T47D (cell line): ENCODE data around the gene OVCA2.
A peak's percentile ranks its signal among the peaks of the same experiment; 100 is the strongest.

Experiments
- DNase-seq, 2 experiments: peaks; one replicate each; pipeline versions ENCODE4 v3.0.0 to v3.0.0-alpha.2; 2011 to 2012; ENCODE audit warnings: low read depth in 1 of 2, low spot score in 1 of 2
- JUND ChIP-seq: IDR thresholded peaks from 2 replicates; pipeline ENCODE4 v1.6.1; 2012; ENCODE audit warnings: low read depth
- in situ Hi-C: cut with HindIII; loops from 2 replicates; pipeline ENCODE4 v1.10.0; 2016; ENCODE audit warnings: low sequenced_read_pairs, low pct_unique_long_range_greater_than_20kb

OVCA2 gene

DNA sequence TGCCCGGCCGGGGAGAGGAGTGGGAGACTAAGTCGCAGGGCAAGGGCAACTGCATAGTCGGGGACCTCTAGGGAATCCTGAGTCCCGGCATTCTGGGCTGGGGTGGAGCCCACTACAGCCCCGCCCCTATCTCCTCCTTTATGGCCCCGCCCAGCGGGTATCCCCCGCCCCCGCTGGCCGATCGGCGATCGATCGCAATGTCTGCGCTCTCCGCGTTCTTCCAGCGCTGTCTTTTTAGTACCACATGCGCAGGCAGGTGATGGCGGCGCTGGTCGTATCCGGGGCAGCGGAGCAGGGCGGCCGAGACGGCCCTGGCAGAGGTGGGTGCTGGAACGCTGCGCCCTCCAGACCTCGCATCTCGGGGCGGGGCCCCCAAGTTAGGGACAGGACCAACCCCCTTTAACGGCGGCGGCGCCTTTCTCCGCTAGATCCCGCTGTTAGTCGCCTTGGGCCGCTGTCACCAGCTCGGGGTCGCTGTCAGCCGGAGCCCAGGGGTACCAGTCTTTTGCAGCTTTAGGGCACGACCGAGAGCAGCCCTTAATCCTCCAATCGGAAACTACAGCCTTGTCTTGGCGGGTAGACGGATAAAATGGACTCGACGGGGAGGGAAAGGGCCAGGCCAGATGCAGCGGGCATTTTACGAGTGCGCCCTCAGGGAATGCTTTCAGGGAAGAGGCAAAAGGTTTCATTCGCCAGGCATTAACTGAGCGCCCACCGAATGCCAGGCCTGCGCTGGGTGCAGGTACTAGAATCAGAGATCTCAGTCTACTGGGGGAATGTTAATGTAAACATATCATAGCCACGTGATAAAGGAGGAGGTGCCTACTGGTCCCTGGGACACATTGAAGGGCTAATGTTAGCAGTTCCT is 11.7 kb upstream of the OVCA2 start, which contains the start of gene DPH1:
DPH1 (plus strand) TSS at position 243 of the 868 bp plus-strand sequence; CDS start at position 260, 17 bp downstream.
- peak; percentile 66 to 93 for DNase-seq
- no peak for TF ChIP-seq JUND
- in situ Hi-C loops, result no loop called here

- no peak for TF ChIP-seq JUND
- in situ Hi-C loops, result no loop called here
- DNase-seq, result no peak
Observed at GRCh38 chr17:2030779-2031163, 11.1 kb upstream of the OVCA2 start.

DNA sequence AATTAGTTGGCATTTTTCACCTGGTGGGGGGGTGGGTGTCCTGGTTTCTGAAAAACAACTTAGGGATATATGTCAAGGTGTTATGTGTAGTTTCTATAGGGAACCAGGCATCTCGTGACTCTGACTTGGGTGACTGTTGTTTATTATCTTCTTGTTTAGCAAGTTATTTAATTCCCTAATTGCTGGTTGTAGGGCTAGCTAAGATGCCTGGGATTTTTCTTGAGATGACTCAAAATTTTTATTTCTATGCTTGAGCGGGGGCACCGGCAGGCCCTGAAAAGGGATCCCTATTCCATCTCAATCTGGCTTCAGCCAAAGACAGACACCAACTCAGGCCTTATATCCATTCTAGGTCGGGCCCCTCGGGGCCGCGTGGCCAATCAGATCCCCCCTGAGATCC is 8.7 kb upstream of the OVCA2 start:
- TF ChIP-seq JUND, result no peak
- no peak for DNase-seq
- in situ Hi-C loops, result no loop called here

GRCh38 chr17:2034157-2034556 is 7.7 kb upstream of the OVCA2 start:
- TF ChIP-seq JUND, result no peak
- DNase-seq, result no peak
- in situ Hi-C loops, result no loop called here

GRCh38 chr17:2034806-2035540 is 6.8 kb upstream of the OVCA2 start:
- in situ Hi-C loops, result no loop called here
- DNase-seq, result no peak
- no peak for TF ChIP-seq JUND

GRCh38 chr17:2035541-2036488 is 6.0 kb upstream of the OVCA2 start:
- no peak for DNase-seq
- in situ Hi-C loops, result no loop called here
- TF ChIP-seq JUND, result no peak

DNA sequence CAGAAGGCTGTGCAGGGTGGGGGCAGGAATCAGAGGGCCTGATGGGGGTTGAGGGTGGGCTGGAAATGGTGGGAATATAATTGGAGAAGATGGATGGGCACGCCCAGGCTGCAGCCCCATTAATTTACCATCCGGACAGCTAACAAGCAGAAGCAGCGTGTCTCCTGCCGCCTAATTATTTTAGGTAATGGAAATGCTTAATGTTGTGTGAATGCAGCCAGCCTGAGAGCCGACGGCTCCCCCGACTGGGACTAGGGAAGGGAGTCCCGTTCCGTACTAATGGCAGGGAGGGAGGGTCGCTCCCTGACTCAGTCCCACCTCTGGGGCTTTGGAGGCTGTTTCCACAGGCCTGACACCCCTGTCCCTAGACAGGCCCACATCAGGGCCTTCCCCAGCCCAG is 4.7 kb upstream of the OVCA2 start:
- no peak for TF ChIP-seq JUND
- no peak for DNase-seq
- in situ Hi-C loops, result no loop called here

GRCh38 chr17:2040219-2040827 is 1.5 kb upstream of the OVCA2 start:
- TF ChIP-seq JUND, result no peak
- in situ Hi-C loops, result no loop called here
- DNase-seq, result no peak

GRCh38 chr17:2040942-2041560 is 771 bp upstream of the OVCA2 start:
- no peak for TF ChIP-seq JUND
- in situ Hi-C loops, result no loop called here
- no peak for DNase-seq

DNA sequence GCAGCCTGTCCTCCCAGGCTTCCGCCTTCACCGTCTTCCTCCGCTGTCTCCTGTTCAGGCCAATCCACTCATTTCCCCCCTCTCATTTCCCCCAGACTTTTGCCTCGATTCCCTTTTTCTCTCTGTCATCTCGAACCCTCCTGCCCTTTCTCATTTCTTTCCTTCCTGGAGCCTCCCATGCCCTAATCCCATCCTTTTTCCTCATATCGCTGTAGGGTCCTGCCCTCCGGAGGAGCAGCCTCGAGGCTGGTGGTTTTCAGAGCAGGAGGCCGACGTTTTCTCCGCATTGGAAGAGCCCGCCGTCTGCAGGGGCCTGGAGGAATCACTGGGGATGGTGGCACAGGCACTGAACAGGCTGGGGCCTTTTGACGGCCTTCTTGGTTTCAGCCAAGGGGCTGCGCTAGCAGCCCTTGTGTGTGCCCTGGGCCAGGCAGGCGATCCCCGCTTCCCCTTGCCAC is 597 bp downstream of the OVCA2 start:
- no peak for TF ChIP-seq JUND
- in situ Hi-C loops, result no loop called here
- DNase-seq, result no peak

DNA sequence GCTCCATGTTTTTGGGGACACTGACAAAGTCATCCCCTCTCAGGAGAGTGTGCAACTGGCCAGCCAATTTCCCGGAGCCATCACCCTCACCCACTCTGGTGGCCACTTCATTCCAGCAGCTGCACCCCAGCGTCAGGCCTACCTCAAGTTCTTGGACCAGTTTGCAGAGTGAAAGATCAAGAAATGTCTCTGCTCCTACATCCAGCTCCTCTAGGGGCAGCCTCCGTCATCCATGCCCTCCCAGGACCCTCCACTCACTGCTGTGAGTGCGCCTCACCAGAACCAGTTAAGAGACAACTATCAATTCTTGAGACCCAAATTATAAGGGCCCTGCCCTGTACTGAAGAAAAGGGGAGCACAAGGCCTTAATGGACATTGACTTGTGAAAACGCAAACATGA is 1.1 kb downstream of the OVCA2 start:
- no peak for TF ChIP-seq JUND
- no peak for DNase-seq
- in situ Hi-C loops, result no loop called here
